Measurements from ENCODE around the gene SHISA9. TPM values are rescaled to one million over a fixed set of nuclear protein-coding genes. Genes with fewer than 3 reads are reported as not detected.

Gene SHISA9
- total RNA-seq, 6 donors from 2014 or later: 0.13 to 1.7 (median 0.20) TPM; not detected in 2

GRCh38 chr16:13165024-13165423 is 263.6 kb downstream of the SHISA9 start:
- no peak for TF ChIP-seq EP300 (IDR thresholded peaks at IDR 0.05)
- no peak for TF ChIP-seq POLR2A (IDR thresholded peaks at IDR 0.05)
- no peak for TF ChIP-seq CTCF (IDR thresholded peaks at IDR 0.05)
- no peak for TF ChIP-seq POLR2AphosphoS5 (IDR thresholded peaks at IDR 0.05)
- WGBS, 2 donors: 59 to 84% methylated on average over 1 of the region's 1 CpG
- H3K27ac ChIP-seq: no peak overlapping the region
- H3K36me3 ChIP-seq: no peaks in the 10 kb centered on the region
- DNase-seq: no peak
- H3K4me3 ChIP-seq: no peak overlapping the region
- H3K4me1 ChIP-seq: no peaks in the 10 kb centered on the region
- H3K27me3 ChIP-seq: no peaks in the 10 kb centered on the region
- ATAC-seq (ENCODE audit: low FRiP score in 2 of 2): no peak
- H3K9me3 ChIP-seq: peaks cover 0 to 5% (median 0%) of the 10 kb centered on the region in 4 donors

- 64 to 80% methylated on average over 4 of the region's 4 CpGs for WGBS, 2 donors
- no peak for TF ChIP-seq POLR2A (IDR thresholded peaks at IDR 0.05)
- TF ChIP-seq CTCF (IDR thresholded peaks at IDR 0.05): no peak
- DNase-seq (no peak), ATAC-seq (ENCODE audit: low FRiP score in 2 of 2) (no peak)
- peaks cover 0 to 5% (median 0%) of the 10 kb centered on the region in 4 donors for H3K9me3 ChIP-seq
- no peak overlapping the region for H3K27ac ChIP-seq
- no peaks in the 10 kb centered on the region for H3K4me1 ChIP-seq
- no peak overlapping the region for H3K4me3 ChIP-seq
- no peaks in the 10 kb centered on the region for H3K27me3 ChIP-seq
- no peaks in the 10 kb centered on the region for H3K36me3 ChIP-seq
These were observed 266.7 kb downstream of the SHISA9 start for GRCh38 chr16:13168091-13168572.

GRCh38 chr16:13171313-13171712 is 269.9 kb downstream of the SHISA9 start:
- Histone ChIP-seq H3K9me3 (no peaks in the 10 kb centered on the region), H3K27me3 (no peaks in the 10 kb centered on the region), H3K4me3 (no peak overlapping the region), H3K4me1 (no peaks in the 10 kb centered on the region), H3K36me3 (no peaks in the 10 kb centered on the region), H3K27ac (no peak overlapping the region)
- DNase-seq (no peak), ATAC-seq (ENCODE audit: low FRiP score in 2 of 2) (no peak)
- TF ChIP-seq POLR2AphosphoS5 (IDR thresholded peaks at IDR 0.05) (no peak), CTCF (IDR thresholded peaks at IDR 0.05) (no peak), POLR2A (IDR thresholded peaks at IDR 0.05) (no peak), EP300 (IDR thresholded peaks at IDR 0.05) (no peak)
- WGBS, 2 donors: 20 to 26% methylated on average over 4 of the region's 4 CpGs

GRCh38 chr16:13176711-13177110 is 275.3 kb downstream of the SHISA9 start:
- Histone ChIP-seq H3K27ac (no peak overlapping the region), H3K4me3 (no peak overlapping the region), H3K9me3 (no peaks in the 10 kb centered on the region), H3K4me1 (no peaks in the 10 kb centered on the region), H3K27me3 (no peaks in the 10 kb centered on the region), H3K36me3 (no peaks in the 10 kb centered on the region)
- TF ChIP-seq POLR2AphosphoS5 (IDR thresholded peaks at IDR 0.05) (no peak), EP300 (IDR thresholded peaks at IDR 0.05) (no peak), POLR2A (IDR thresholded peaks at IDR 0.05) (no peak), CTCF (IDR thresholded peaks at IDR 0.05) (no peak)
- ATAC-seq (ENCODE audit: low FRiP score in 2 of 2) (no peak), DNase-seq (no peak)
- WGBS, 2 donors: 64 to 65% methylated on average over 3 of the region's 3 CpGs

GRCh38 chr16:13178318-13178717 is 276.9 kb downstream of the SHISA9 start:
- 41 to 42% methylated on average over 8 of the region's 8 CpGs for WGBS, 2 donors
- DNase-seq: no peak
- H3K4me3 ChIP-seq: no peak overlapping the region
- peaks cover 0 to 7% (median 0%) of the 10 kb centered on the region in 4 donors for H3K9me3 ChIP-seq
- no peak for ATAC-seq (ENCODE audit: low FRiP score in 2 of 2)
- TF ChIP-seq POLR2AphosphoS5 (IDR thresholded peaks at IDR 0.05): no peak
- no peak for TF ChIP-seq POLR2A (IDR thresholded peaks at IDR 0.05)
- no peak for TF ChIP-seq CTCF (IDR thresholded peaks at IDR 0.05)
- no peak for TF ChIP-seq EP300 (IDR thresholded peaks at IDR 0.05)
- no peaks in the 10 kb centered on the region for H3K27me3 ChIP-seq
- H3K36me3 ChIP-seq: no peaks in the 10 kb centered on the region
- H3K4me1 ChIP-seq: no peaks in the 10 kb centered on the region
- no peak overlapping the region for H3K27ac ChIP-seq
